Stimulated activated naive CD8-positive, alpha-beta T cell treated with anti-CD3 and anti-CD28 coated beads, Interleukin-15, amount 100 ng/mL, for 72 hours (primary cell): Measurements from ENCODE around the gene FOXO3.
A peak's percentile ranks its signal among the peaks of the same experiment; 100 is the strongest.
"Not testable (repeated sequence)": the region's sequence is repeated elsewhere in the genome, so short reads cannot be mapped to it uniquely, and the experiment has no call there.

ENCODE experiments used
- ATAC-seq: fragments of 150-1000 bp; cut with Tn5 transposase; 2 replicates; pipeline ENCODE4 v1.10.0; 2021; ENCODE audit warnings: mild to moderate bottlenecking, moderate library complexity
- DNase-seq, 2 donors: peaks; one replicate each; pipeline ENCODE4 v3.0.0; 2021 to 2022
- H3K27ac Mint-ChIP-seq, 2 donors: one replicate each; pipeline ENCODE4 v1.8.0; 2022; ENCODE audit warnings: mild to moderate bottlenecking in 2 of 2, mixed read lengths in 2 of 2, moderate library complexity in 2 of 2
- H3K27me3 Mint-ChIP-seq: one replicate; pipeline ENCODE4 v1.8.0; 2022; ENCODE audit warnings: mixed read lengths
- H3K4me1 Mint-ChIP-seq: one replicate; pipeline ENCODE4 v1.8.0; 2022; ENCODE audit warnings: mild to moderate bottlenecking, mixed read lengths
- H3K4me3 Mint-ChIP-seq, 2 donors: one replicate each; pipeline ENCODE4 v1.8.0; 2022; ENCODE audit warnings: mild to moderate bottlenecking in 2 of 2, mixed read lengths in 2 of 2, moderate library complexity in 1 of 2
- H3K9me3 Mint-ChIP-seq, 2 donors: one replicate each; pipeline ENCODE4 v1.8.0; 2022; ENCODE audit warnings: mixed read lengths in 2 of 2

The FOXO3 gene

DNA sequence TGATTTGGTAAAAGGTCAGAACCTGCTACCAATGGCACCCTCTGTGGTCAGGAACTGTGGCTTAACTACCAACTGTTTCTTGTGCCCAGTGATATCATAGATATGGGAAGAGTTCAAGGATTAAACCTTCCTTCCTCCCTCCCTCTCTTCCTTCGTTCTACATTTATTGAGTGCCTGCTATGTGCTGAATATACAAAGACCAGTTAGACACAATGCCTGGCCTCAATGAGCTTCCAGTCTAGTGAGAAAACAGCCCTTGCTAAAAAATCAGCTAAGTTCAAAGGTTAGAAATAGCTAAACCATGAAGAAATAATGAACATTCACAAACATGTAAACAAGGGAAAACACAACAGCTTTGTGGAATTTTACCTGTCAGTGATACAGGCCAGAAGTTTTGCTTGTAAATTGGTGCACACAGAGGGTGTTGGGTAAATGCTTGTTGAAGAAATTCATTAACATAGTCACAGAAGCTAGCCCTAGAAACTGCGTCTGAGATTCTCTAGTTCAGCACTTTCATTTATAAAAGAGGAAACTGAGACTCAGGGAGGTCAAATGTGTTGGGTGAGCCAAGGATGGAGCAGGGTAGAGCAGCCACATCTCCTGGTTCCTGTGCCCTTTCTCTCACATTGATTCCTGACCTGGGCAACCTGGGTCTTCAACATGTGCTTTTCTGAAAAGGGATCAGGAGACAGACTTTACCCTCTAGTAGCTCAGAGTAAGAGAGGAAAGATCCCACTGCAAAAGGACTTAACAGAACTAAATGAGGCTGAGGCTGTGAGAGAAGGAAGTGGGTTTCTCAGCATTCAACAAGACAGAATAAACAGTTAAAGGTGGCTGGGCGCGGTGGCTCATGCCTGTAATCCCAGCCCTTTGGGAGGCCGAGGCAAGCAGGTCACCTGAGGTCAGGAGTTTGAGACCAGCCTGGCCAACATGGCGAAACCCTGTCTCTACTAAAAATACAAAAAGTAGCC is 14.4 kb upstream of the FOXO3 start:
- H3K27ac Mint-ChIP-seq, result peak overlapping the region in 1 of 2 donors; percentile 5
- peaks cover 10% of the 10 kb centered on the region for H3K27me3 Mint-ChIP-seq
- ATAC-seq (no peak), DNase-seq (no peak)
- H3K4me3 Mint-ChIP-seq, result no peak overlapping the region
- H3K9me3 Mint-ChIP-seq, result no peaks in the 10 kb centered on the region
- H3K4me1 Mint-ChIP-seq, result peaks cover 18% of the 10 kb centered on the region

DNA sequence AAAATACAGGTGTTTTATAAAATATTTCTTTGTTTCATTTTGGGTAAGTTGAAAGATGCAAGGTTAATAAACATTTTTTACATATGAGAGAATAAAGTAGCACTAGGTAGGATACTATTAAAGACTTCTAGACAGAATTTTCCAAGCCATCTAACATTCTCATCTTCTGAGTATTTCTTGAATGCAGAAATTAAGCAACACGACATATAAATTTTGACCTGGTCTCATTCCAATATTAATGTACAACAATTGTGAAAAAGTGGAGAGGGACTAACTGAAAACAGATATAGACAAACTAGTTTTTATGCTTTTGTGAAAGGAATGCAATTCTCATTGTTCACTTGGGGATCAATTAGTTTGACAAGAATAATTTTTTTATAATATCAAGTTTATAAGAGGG is 11.5 kb upstream of the FOXO3 start:
- Mint-ChIP-seq H3K4me1 (peaks cover 8% of the 10 kb centered on the region), H3K4me3 (no peak overlapping the region), H3K27ac (no peak overlapping the region), H3K9me3 (no peaks in the 10 kb centered on the region), H3K27me3 (peaks cover 10% of the 10 kb centered on the region)
- DNase-seq, result no peak
- ATAC-seq, result no peak

DNA sequence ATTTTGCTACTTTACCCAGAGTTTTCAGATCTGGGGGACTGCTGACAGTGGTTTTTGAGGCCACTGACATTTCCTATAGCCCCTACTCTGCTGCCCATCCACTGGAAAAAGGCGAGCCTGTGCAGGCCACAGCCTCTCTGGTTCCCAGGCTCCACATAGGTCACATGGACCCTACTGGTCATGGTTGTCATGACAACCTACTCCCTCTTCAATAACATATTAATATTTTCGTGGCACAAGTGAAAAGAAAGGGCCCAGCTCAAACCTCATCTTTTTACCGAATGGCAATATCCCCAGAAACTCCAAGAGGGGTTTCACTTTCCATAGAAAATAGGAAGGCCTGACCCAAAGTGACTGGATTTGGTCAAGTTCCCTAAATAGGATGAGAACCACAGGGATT is 11.0 kb upstream of the FOXO3 start:
- DNase-seq (no peak), ATAC-seq (no peak)
- Mint-ChIP-seq H3K27ac (no peak overlapping the region), H3K4me3 (no peak overlapping the region), H3K4me1 (peaks cover 8% of the 10 kb centered on the region), H3K9me3 (no peaks in the 10 kb centered on the region), H3K27me3 (peaks cover 15% of the 10 kb centered on the region)

DNA sequence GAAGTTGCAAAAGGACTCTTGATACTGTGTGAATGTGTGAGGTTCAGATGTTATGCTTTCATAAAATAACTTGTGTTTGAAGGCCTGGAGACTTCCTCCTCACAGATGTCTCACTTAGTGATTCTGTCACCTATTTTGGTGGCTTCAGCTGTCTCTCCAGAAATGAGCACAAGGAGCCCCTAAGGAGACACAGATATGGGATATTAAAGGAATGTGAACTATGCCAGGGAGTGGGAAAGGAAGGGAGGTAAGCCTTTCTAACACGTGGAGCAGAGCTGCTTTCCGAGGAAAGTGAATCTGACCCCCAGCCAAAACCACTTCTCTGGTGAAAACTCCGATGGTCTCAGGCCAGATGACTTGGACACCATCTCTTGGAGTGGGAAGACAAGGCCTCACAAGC is 10.5 kb upstream of the FOXO3 start:
- DNase-seq, result no peak
- ATAC-seq, result no peak
- Mint-ChIP-seq H3K9me3 (no peaks in the 10 kb centered on the region), H3K27ac (no peak overlapping the region), H3K4me3 (no peak overlapping the region), H3K27me3 (peaks cover 18% of the 10 kb centered on the region), H3K4me1 (peaks cover 8% of the 10 kb centered on the region)

DNA sequence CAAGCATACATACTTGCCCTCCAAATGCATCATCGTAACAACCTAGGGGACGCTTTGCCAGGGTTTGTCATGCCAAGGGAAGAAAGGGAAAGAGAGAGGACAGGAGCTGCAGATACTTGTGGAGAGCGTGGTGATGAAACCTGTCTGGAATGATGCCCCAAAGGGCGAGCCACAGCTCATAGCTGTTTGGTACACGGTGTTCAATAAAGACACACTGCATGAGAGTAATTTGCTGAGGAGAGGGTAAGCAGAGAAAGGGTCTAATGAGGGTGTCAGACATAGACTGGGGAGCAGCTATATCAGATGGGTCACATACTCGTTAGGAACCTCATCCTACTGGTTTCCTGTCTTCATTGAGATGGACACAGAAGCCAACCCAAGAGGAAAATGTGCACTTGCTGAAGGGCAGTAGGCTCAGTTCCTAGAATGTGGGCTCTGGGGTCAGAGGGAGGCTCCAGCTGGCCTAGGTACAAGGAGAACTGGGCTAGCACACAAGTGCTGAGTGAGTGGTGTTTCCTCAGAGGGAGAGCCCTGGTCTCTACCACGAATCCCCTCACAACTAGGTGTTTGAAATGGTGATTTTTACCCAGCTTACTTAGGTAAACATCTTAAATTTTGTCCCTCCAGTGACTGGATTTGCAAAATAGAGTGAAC is 5.2 kb upstream of the FOXO3 start:
- H3K9me3 Mint-ChIP-seq, result no peaks in the 10 kb centered on the region
- no peak overlapping the region for H3K4me3 Mint-ChIP-seq
- H3K4me1 Mint-ChIP-seq, result peaks cover 13% of the 10 kb centered on the region
- no peak for DNase-seq
- no peak overlapping the region for H3K27ac Mint-ChIP-seq
- no peak for ATAC-seq
- H3K27me3 Mint-ChIP-seq, result peaks cover 29% of the 10 kb centered on the region

DNA sequence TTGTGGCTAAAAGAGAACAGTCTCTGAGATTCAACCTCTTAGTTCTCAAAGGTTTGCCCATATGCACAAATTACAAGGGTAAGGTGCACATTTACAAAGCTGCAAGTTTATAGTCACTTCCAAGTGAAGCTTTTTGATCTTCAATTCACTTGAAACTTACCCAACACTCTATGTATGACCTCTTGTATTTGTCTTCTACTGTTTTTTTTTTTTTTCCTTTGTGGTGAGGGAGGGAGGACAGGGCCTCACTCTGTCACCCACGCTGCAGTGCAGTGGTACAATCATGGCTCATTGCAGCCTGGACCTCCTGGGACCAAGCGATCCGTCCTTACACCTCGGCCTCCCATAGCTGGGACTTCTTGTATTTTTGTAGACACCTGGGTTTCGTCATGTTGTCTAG is 4.5 kb upstream of the FOXO3 start:
- Mint-ChIP-seq H3K4me3 (no peak overlapping the region), H3K27me3 (peaks cover 29% of the 10 kb centered on the region)

DNA sequence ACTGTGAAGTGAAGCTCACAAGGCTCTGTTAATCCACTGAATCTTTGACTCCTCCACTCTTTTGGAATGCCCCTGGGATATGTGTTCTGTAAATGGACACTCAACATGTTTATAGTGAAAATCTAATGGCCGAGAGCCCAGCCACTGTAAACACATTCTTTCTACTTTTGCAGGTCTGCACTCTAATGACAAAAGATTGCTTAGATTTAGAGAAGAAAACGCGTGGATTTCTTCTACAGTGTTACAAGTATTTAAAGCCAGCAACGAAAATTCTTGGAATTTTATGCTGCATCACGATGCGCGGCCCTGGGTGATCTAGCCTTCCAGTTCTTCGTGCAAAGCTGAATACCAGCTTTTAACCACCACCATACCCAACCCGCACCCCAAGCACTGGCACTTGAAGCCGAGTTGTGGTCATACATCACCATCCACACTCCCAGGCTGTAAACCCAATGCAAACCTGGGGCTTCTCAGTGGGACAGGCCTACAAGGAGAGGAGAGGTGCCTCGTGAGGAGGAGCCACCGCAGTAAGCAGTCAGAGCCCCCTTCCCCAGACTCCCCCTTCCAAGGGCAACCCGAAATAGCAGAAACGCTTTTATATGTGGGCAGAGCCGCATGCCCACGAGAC is 3.7 kb upstream of the FOXO3 start:
- no peak for ATAC-seq
- Mint-ChIP-seq H3K4me1 (peaks cover 18% of the 10 kb centered on the region), H3K27me3 (peaks cover 35% of the 10 kb centered on the region), H3K27ac (peak overlapping the region in 1 of 2 donors; percentile 90), H3K9me3 (no peaks in the 10 kb centered on the region), H3K4me3 (peak overlapping the region; percentile 88 to 90)
- no peak for DNase-seq

More for the DNA sequence above, 4.5 kb upstream of the FOXO3 start:
- ATAC-seq (no peak), DNase-seq (no peak)
- Mint-ChIP-seq H3K9me3 (no peaks in the 10 kb centered on the region), H3K4me1 (peaks cover 13% of the 10 kb centered on the region), H3K27ac (no peak overlapping the region)

DNA sequence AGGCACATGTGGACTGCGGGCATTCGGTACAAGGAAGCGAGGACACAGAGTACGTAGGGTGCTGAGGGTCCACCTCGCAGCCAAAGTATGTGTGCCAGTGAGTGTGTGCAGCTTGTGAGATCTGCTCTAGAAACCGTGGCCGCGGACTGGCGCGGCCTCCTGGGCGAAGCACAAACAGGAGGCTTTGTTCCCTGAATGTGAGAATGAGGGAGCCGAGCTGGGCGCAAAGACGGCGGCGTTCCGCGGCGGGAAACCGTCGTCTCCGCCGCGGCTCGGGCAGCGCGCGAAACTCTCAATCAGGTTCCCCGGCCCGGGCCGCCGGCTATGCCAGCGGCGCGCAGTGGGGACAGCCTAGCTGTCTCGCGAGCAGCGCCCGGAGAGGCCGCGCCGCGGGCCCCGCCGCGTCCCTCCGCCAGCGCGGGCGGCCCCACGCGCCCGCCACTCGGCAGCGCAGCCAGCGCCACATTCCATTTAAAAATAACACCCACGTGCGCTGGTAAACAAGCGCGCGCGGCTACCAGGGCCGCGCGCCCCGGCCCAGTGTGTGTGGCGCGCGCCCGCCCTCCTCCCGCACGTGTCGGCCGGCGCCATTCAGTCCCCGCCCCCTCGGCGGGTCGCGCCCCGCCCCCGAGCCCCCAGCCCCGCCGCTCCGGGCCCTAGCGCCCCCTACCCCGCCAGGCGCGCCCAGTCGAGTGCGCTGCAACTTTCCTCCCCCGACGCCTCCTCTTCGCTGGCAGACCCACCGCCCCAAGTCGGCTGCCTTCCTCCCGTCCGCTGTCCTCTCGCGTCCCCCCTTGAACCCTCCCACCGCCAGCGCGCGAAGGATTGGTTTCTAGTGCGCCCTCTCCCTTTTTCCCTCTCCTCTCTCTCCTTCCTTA is 3.0 kb upstream of the FOXO3 start:
- ATAC-seq, result peak; percentile 49
- Mint-ChIP-seq H3K9me3 (no peaks in the 10 kb centered on the region), H3K27me3 (peaks cover 42% of the 10 kb centered on the region), H3K4me3 (peak overlapping the region; percentile 88 to 90), H3K27ac (peak overlapping the region; percentile 96 to 98), H3K4me1 (peaks cover 25% of the 10 kb centered on the region)
- peak; percentile 55 to 66 for DNase-seq

DNA sequence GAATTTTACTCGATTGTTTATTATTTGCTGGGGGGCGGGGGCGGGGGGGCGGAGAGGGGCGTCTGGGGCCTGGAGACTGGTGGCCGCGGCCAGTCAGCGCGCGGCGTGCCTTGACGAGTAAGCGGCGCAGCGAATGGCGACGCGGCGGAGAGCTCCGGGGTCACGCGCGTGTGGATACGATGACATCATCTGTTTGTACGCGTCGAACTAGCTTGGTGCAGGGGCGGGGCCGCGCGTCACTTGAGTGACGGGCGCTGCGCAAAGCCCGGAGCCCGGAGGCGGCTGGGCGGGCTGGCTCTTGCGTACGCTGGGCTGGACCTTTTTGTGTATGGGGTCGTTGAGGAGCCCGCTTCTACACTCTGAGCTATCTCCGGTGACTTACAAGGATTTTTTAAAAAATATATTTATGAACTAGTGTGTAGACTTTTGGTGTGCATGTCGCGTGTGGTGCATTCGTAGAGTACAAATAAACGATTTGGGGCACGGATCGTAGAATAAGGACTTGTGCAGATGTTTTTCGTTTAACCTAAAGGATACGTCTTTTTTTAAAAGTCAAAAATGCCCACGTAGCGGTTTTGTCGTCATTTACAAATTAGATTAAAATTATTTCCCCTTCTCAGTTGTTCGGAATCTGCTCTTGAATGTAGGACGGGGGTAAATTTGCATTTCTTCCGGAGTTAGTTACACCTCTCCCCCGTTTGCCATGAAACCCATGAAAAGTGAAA is 2.2 kb upstream of the FOXO3 start:
- DNase-seq (peak; percentile 93 to 96), ATAC-seq (peak; percentile 77)
- H3K27me3 Mint-ChIP-seq, result peaks cover 46% of the 10 kb centered on the region
- H3K4me1 Mint-ChIP-seq, result peaks cover 33% of the 10 kb centered on the region
- peak overlapping the region; percentile 88 to 90 for H3K4me3 Mint-ChIP-seq
- H3K27ac Mint-ChIP-seq, result peak overlapping the region; percentile 96 to 98
- H3K9me3 Mint-ChIP-seq, result no peaks in the 10 kb centered on the region

DNA sequence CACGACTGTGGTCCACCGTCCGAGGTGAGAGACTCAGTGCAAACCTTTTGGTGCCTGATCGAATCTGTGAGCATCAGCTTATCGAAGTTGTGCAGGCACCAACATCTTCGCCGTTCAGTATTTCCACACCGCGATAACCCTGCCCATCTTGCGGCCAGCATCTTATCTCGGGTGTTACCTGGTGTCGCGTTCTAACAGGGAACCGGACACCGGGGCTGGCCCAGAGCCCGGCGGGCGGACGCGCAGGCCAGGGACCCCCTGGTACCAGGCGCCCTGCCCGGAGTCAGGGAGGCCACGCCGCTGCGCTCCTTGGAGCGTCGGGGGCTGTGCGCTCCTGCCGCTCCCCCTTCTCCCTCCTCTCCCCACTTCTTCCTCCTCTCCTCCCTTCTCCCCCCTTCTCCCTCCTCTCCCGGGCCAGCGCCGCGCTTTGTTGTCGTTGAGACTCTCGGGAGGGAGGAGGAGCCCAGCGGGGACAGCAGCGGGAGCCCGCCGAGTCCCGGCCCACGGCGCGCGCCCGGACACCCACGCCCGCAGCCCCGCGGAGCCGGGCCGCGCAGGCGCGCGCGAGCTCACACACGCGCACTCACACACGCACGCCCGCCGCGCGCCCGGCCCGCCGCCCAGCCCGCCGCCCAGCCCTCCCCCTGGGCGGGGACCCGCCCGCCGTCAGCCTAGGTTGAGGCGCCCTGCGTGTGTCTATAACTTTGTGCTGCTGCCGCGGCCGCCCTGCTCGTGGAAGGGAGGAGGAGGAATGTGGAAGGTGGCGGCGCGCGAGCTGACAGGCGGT is 1.4 kb upstream of the FOXO3 start:
- Mint-ChIP-seq H3K4me1 (peaks cover 38% of the 10 kb centered on the region), H3K4me3 (peak overlapping the region; percentile 88 to 90), H3K27ac (peak overlapping the region; percentile 96 to 98), H3K27me3 (peaks cover 38% of the 10 kb centered on the region), H3K9me3 (no peaks in the 10 kb centered on the region)
- ATAC-seq (peak; percentile 76), DNase-seq (peak; percentile 78 to 82)

DNA sequence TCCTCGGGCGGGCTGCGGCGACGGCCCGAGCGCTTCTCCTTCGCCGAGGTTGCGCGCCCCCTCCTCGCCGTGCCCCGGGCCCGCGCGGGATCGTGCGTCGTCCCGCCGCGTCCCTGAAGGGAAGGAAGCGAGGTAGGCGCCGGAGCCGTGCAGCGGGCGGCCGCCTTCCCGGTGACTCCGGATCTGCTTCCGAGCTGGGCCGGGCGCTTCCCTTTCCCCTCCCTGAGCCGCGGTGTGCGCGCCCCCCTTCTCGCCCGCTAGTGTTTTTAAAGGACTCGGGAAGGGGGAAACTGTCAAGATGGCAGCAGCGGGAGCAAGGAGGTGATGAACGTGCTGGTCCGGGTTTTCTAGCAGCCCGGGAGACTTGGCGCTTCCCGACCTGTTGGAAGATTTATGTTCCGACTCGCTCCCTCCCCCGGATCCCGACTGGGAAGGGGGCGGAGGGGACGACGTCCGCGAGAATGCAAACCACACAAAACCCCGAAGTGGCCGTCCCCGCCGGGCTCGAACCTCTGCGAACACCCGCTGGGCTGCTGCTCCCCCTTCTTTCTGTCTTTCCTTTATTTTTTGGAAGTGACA is 744 bp upstream of the FOXO3 start:
- DNase-seq, result no peak
- peak overlapping the region in 1 of 2 donors; percentile 72 for H3K27ac Mint-ChIP-seq
- no peak for ATAC-seq
- peak overlapping the region; percentile 82 to 90 for H3K4me3 Mint-ChIP-seq
- H3K9me3 Mint-ChIP-seq, result no peaks in the 10 kb centered on the region
- peaks cover 34% of the 10 kb centered on the region for H3K27me3 Mint-ChIP-seq
- H3K4me1 Mint-ChIP-seq, result peaks cover 45% of the 10 kb centered on the region

DNA sequence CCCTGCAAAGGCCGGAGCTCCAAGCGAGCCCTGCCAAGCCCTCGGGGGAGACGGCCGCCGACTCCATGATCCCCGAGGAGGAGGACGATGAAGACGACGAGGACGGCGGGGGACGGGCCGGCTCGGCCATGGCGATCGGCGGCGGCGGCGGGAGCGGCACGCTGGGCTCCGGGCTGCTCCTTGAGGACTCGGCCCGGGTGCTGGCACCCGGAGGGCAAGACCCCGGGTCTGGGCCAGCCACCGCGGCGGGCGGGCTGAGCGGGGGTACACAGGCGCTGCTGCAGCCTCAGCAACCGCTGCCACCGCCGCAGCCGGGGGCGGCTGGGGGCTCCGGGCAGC is 561 bp downstream of the FOXO3 start:
- peak overlapping the region in 1 of 2 donors; percentile 76 for H3K4me3 Mint-ChIP-seq
- H3K9me3 Mint-ChIP-seq, ATAC-seq, H3K27ac Mint-ChIP-seq, DNase-seq: not testable (repeated sequence)
- peaks cover 26% of the 10 kb centered on the region for H3K27me3 Mint-ChIP-seq
- H3K4me1 Mint-ChIP-seq, result peaks cover 58% of the 10 kb centered on the region

DNA sequence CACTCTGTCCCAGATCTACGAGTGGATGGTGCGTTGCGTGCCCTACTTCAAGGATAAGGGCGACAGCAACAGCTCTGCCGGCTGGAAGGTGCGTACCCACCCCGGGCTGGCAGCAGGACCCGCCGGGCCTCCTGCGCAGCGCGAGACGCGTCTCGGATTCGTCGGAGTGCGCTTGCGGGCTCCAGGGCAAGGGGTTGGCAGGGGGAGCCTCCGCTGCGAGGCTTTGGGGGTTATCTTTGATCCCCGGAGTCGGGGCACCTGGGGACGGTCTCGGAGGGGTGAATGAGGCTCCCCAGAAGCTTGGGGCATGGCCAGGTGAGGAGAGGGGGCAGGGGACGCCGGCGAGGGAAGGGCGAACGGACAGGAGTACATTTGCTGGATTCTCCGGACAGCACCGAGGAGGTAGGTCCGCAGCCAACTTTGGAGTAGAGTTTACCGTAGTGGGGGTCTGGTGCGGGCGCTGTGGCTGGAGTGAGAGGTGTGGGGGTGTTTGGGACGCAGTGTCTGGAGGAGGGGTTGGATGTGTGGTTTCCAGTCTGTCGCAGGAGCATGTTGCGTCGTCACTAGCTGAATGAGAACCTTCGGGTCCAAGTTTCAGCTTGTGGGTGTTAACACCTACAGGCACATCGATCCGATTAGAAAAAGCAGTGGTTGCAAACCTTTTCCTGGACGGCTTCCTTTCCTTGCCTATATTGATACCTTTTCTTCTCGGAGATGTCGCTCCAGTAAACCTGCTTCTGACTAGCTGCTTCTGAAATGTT is 1.2 kb downstream of the FOXO3 start:
- Mint-ChIP-seq H3K9me3 (no peaks in the 10 kb centered on the region), H3K27ac (no peak overlapping the region), H3K27me3 (peaks cover 22% of the 10 kb centered on the region), H3K4me3 (peak overlapping the region; percentile 41 to 49), H3K4me1 (peaks cover 52% of the 10 kb centered on the region)
- ATAC-seq (no peak), DNase-seq (no peak)
